Ishikawa (cell line): ENCODE measurements around the gene NUP37.

ENCODE experiments used
- CEBPB ChIP-seq: IDR thresholded peaks from 2 replicates; pipeline ENCODE4 v1.6.1; 2012
- CREB1 ChIP-seq: IDR thresholded peaks from 2 replicates; pipeline ENCODE4 v1.6.1; 2012; ENCODE audit warnings: low read depth
- EGR1 ChIP-seq: IDR thresholded peaks from 2 replicates; pipeline ENCODE4 v1.6.1; 2012
- EP300 ChIP-seq: IDR thresholded peaks from 2 replicates; pipeline ENCODE4 v1.6.1; 2012; ENCODE audit warnings: borderline replicate concordance
- FOXM1 ChIP-seq: IDR thresholded peaks from 2 replicates; pipeline ENCODE4 v1.6.1; 2012; ENCODE audit warnings: low read depth, borderline replicate concordance
- MAX ChIP-seq: IDR thresholded peaks from 2 replicates; pipeline ENCODE4 v1.6.1; 2012
- NFIC ChIP-seq: IDR thresholded peaks from 2 replicates; pipeline ENCODE4 v1.6.1; 2012
- RAD21 ChIP-seq: IDR thresholded peaks from 2 replicates; pipeline ENCODE4 v1.6.1; 2012; ENCODE audit warnings: low read depth
- TAF1 ChIP-seq: IDR thresholded peaks from 2 replicates; pipeline ENCODE4 v1.6.1; 2012; ENCODE audit warnings: low read depth, mild to moderate bottlenecking
- TCF12 ChIP-seq: IDR thresholded peaks from 2 replicates; pipeline ENCODE4 v1.6.1; 2012; ENCODE audit warnings: low read depth
- TEAD4 ChIP-seq: IDR thresholded peaks from 2 replicates; pipeline ENCODE4 v1.6.1; 2012
- YY1 ChIP-seq: IDR thresholded peaks from 2 replicates; pipeline ENCODE4 v1.6.1; 2012; ENCODE audit warnings: low read depth
- ZBTB7A ChIP-seq: IDR thresholded peaks from 2 replicates; pipeline ENCODE4 v1.6.1; 2012; ENCODE audit warnings: low read depth
- TF ChIP-seq, protein P1 (sequence below): IDR thresholded peaks from 2 replicates; pipeline ENCODE4 v1.6.1; 2012; ENCODE audit warnings: low read depth, mild to moderate bottlenecking
- TF ChIP-seq, protein P2 (sequence below): IDR thresholded peaks from 2 replicates; pipeline ENCODE4 v1.6.1; 2012

The NUP37 gene

DNA sequence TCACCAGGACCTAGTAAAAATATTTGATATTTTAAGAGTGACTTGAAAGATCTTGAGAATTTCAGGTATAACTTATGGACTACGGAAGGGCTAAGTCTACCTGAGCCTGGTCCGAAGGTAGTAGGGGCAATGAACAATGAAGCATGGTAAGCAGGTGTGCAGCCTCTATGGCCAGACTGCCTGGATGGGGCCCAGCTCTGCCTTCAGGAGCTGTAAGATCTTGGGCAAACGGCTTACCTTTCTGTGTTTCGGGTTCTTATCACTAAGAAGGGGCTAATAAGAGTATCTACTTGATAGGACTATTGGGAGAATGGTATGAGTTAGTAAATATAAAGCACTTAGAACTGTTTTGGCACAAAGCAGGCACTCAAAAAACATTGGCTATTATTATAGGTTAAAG, 39.1 kb downstream of the NUP37 start:
- TF ChIP-seq RAD21 (no peak), TCF12 (no peak), CEBPB (no peak)

DNA sequence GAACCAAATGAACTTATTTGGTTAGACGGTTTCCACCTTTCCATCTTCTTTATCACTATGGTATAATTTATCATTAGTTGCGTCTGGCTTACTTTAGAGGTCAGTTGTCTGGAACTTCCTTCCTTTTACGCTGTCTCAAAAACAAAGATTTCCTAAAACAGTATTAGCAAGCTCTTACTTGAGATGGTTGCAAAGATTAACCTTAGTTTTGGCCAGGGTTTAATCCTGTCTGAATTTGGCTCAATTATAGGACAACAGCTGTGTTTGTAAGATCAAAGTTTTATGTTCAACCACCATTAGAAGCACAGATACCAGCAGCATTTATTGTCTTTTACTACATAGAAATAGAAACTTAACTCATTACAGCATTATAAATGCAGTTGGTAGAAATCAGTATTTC, 50.2 kb downstream of the NUP37 start:
- TF ChIP-seq CEBPB, result no peak
- TF ChIP-seq EP300, result no peak
- TF ChIP-seq NFIC, result no peak
- TF ChIP-seq EGR1, result no peak
- TF ChIP-seq ZBTB7A, result no peak
- TF ChIP-seq TAF1, result no peak
- TF ChIP-seq RAD21, result no peak
- no peak for TF ChIP-seq YY1
- TF ChIP-seq TEAD4, result no peak

DNA sequence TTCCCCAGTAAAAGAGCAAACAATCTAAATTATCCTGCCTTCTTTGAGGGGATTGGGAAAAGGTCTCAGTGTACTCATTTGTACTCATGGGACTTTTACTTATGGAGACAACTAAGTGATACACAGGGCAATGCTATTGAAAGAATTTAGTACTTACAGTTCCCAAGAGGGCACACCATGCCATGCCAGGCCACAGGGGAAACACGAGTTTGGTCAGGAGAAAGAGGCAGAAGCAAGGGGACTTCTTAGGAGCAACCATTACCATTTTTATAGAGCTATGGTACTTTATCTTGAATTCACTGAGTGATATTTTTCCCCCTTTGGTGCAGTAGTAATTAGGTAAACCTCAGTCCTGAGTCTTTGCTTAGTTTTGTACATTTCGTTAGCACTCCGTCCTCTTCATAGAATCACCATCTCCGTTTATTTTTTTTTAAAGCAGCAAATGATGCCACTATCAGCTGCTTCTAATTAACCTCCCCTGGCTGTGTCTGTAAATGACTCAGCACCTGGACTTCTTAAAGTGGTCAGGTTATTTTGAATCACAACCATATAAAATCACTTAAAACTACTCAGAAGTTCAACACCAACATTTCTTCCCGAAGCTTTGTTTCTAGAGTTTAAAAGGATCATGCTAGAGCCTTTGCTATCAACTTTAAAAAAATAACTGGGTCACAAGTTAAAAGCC, 52.2 kb downstream of the NUP37 start:
- TF ChIP-seq ZBTB7A, result no peak
- no peak for TF ChIP-seq TEAD4
- TF ChIP-seq MAX, result no peak
- no peak for TF ChIP-seq TAF1
- TF ChIP-seq RAD21, result no peak
- TF ChIP-seq FOXM1, result no peak
- no peak for TF ChIP-seq CREB1
- TF ChIP-seq CEBPB, result no peak

DNA sequence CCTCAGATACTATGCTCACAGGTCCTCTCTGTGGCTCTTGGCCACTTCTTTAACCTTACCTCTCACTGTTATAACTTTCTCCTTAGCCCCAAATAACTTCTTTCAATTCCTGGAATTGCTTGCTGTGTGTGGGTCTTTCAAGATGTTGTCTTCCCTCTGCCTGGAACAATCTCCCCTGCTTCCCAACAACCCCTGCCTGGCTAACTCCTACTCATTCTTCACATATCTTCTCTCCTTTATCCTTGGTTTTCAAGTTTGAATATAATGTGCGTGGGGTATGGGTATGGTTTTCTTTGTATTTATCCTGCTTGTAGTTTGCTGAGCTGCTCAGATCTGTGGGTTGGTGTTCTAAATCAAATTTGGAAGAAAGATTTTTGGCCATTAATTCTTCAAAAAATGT, 55.4 kb downstream of the NUP37 start:
- TF ChIP-seq FOXM1 (no peak), MAX (no peak), RAD21 (no peak), CREB1 (no peak), TCF12 (no peak), ZBTB7A (no peak), EP300 (no peak), CEBPB (no peak), EGR1 (no peak), TAF1 (no peak), TEAD4 (no peak), NFIC (no peak), YY1 (no peak)
- TF ChIP-seq, protein P1, sequence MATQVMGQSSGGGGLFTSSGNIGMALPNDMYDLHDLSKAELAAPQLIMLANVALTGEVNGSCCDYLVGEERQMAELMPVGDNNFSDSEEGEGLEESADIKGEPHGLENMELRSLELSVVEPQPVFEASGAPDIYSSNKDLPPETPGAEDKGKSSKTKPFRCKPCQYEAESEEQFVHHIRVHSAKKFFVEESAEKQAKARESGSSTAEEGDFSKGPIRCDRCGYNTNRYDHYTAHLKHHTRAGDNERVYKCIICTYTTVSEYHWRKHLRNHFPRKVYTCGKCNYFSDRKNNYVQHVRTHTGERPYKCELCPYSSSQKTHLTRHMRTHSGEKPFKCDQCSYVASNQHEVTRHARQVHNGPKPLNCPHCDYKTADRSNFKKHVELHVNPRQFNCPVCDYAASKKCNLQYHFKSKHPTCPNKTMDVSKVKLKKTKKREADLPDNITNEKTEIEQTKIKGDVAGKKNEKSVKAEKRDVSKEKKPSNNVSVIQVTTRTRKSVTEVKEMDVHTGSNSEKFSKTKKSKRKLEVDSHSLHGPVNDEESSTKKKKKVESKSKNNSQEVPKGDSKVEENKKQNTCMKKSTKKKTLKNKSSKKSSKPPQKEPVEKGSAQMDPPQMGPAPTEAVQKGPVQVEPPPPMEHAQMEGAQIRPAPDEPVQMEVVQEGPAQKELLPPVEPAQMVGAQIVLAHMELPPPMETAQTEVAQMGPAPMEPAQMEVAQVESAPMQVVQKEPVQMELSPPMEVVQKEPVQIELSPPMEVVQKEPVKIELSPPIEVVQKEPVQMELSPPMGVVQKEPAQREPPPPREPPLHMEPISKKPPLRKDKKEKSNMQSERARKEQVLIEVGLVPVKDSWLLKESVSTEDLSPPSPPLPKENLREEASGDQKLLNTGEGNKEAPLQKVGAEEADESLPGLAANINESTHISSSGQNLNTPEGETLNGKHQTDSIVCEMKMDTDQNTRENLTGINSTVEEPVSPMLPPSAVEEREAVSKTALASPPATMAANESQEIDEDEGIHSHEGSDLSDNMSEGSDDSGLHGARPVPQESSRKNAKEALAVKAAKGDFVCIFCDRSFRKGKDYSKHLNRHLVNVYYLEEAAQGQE, result no peak
- TF ChIP-seq, protein P2, sequence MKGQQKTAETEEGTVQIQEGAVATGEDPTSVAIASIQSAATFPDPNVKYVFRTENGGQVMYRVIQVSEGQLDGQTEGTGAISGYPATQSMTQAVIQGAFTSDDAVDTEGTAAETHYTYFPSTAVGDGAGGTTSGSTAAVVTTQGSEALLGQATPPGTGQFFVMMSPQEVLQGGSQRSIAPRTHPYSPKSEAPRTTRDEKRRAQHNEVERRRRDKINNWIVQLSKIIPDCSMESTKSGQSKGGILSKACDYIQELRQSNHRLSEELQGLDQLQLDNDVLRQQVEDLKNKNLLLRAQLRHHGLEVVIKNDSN, result no peak

GRCh38 chr12:102063069-102063468, 56.8 kb downstream of the NUP37 start:
- no peak for TF ChIP-seq TAF1
- no peak for TF ChIP-seq TEAD4
- TF ChIP-seq ZBTB7A, result no peak
- TF ChIP-seq YY1, result no peak
- TF ChIP-seq CREB1, result no peak
- no peak for TF ChIP-seq EP300
- TF ChIP-seq TCF12, result no peak
- TF ChIP-seq EGR1, result no peak
- TF ChIP-seq, protein P2, result no peak
- TF ChIP-seq CEBPB, result no peak
- TF ChIP-seq, protein P1, result no peak
- TF ChIP-seq FOXM1, result no peak
- TF ChIP-seq RAD21, result no peak
- no peak for TF ChIP-seq MAX
- TF ChIP-seq NFIC, result no peak

GRCh38 chr12:102062419-102062806, 57.5 kb downstream of the NUP37 start:
- TF ChIP-seq, protein P2, result no peak
- TF ChIP-seq NFIC, result no peak
- TF ChIP-seq, protein P1, result no peak
- no peak for TF ChIP-seq YY1
- TF ChIP-seq ZBTB7A, result no peak
- TF ChIP-seq TCF12, result no peak
- TF ChIP-seq CEBPB, result no peak
- TF ChIP-seq RAD21, result no peak
- no peak for TF ChIP-seq CREB1
- TF ChIP-seq FOXM1, result no peak
- no peak for TF ChIP-seq TAF1
- TF ChIP-seq MAX, result no peak
- no peak for TF ChIP-seq EP300
- no peak for TF ChIP-seq TEAD4
- no peak for TF ChIP-seq EGR1
